Subcutaneous adipose tissue (tissue), 4 donors: ENCODE measurements around the gene HOXB1. TPM values are rescaled to one million over a fixed set of nuclear protein-coding genes. Genes with fewer than 3 reads are reported as not detected.

ENCODE experiments used
- total RNA-seq, 4 donors: library from RNA; depleted of rRNA; stranded (reverse); fragments of >200 nt; gene quantifications; one replicate each; pipeline ENCODE4 v1.1.0, GENCODE V29; 2016
- TF ChIP-seq, protein P1 (sequence below): fragments of 450-650 bp; IDR thresholded peaks from one replicate; pipeline ENCODE4 v1.5.1; 2016; ENCODE audit warnings: low read depth, mild to moderate bottlenecking, control low read depth, antibody characterized with exemption, moderate library complexity

Gene HOXB1
- not detected for total RNA-seq

DNA sequence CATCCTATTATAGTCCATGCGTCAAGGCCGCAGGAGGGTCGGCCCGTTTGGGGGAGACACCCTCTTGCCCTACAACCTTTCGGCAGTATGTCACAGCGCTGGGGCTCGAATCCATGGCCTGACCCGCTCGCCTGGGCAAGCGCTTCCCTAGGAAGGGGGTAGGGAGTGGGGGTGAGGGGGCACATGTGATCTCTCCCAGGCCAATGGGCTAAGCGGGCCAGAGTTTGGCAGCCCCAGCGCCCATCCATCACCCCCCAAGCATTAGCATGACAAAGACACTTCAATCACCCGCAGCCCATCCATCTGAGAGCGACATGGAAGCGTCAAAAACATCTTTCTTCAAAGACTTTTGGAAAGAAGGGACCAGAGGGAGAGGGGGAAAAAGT, at the start of gene HOXB1:
HOXB1 (minus strand) TSS at position 125 of the 386 bp plus-strand sequence; CDS start at position 18, 107 bp downstream.
- TF ChIP-seq, protein P1, sequence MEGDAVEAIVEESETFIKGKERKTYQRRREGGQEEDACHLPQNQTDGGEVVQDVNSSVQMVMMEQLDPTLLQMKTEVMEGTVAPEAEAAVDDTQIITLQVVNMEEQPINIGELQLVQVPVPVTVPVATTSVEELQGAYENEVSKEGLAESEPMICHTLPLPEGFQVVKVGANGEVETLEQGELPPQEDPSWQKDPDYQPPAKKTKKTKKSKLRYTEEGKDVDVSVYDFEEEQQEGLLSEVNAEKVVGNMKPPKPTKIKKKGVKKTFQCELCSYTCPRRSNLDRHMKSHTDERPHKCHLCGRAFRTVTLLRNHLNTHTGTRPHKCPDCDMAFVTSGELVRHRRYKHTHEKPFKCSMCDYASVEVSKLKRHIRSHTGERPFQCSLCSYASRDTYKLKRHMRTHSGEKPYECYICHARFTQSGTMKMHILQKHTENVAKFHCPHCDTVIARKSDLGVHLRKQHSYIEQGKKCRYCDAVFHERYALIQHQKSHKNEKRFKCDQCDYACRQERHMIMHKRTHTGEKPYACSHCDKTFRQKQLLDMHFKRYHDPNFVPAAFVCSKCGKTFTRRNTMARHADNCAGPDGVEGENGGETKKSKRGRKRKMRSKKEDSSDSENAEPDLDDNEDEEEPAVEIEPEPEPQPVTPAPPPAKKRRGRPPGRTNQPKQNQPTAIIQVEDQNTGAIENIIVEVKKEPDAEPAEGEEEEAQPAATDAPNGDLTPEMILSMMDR: no peak

DNA sequence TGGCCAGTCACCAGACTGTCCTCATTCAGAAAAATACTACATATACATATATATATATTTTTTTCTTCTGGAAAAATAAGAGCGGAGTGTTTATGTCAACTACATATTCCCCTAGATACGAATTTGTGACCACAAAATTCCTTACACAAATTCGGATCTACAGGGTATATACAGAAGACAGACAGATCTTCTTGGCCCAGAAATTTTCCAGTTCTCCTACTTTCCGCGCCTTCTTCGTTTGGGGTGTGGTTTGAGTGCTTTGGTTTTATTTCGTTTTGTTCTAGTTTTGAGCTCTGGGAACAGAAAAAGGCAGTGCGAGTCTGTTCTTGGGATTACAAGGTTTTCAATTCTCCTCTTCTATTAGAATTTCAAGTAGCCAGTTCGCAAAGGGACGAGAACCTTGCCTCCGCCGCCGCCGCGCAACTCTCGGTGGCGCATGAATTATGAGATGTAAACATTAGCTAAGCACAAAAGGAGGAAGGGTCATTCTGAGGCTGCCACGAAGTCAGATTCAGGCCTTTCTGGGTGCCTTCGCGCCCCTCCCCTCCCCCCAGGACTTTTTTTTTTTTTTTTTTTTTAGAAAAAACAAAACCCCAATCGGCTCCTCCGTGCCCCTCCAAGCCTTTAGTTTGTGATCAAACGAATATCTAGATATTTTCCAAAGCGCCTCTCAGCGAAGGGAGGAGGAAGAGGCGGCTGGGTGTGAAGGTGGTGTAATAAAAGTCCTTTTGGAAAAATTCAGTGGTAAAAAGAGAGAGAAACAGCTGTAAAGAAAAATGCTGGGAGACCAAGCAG, 49.1 kb upstream of the HOXB1 start:
- TF ChIP-seq, protein P1: no peak

DNA sequence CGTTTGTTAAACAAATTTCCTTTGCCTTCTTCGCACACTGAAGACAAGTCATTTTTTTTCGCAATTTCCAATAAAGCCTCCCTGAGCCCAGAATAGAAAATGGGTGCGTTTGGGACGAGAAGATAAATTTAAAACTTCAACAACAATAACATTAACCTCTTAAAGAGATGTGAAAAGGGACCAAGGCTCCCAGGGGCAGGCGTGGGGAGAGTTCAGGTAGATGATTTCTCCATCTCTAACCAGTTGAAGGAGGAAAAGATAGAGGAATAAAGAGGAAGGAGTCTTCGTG, 48.6 kb upstream of the HOXB1 start:
- TF ChIP-seq, protein P1: no peak

- TF ChIP-seq, protein P1: no peak
Measured at GRCh38 chr17:48578616-48579470, 48.0 kb upstream of the HOXB1 start.

- TF ChIP-seq, protein P1: no peak
Measured at GRCh38 chr17:48577946-48578615, 47.3 kb upstream of the HOXB1 start, which contains the start of gene HOXB4. Gene HOXB4, minus strand, starts transcription at chr17:48578350. Its CDS starts 31 bp downstream, at chr17:48578319.

DNA sequence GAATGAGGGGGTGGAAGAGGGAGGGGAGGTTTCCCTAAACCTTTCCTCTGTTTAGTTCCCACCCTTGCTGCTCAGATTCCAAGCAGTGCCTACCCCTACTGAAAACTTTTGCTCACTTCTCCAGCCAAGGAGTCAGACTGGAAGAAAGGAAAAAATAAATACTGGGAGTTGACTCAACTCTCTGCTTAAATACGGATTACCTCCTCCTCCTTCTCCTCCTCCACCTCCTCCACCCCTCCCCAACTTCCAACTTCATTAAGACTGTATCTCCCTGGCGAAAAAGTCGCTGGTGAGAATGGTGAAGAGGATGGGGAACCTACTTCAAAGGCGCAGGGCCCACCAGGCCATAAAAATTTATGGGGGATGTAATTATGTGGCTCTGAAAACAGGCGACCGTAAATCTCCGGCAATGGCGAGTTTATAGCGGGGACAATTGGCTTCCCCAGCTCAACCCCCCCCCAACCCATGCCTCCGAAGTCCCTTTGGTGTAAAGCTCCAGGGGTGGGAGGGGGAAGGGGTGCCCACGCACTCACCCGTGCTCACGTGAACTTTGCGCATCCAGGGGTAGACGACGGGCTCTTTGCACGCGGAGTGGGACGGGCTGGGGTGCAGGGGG, 46.6 kb upstream of the HOXB1 start:
- TF ChIP-seq, protein P1: no peak
